Measurements from ENCODE around the gene ZNF674.

DNA sequence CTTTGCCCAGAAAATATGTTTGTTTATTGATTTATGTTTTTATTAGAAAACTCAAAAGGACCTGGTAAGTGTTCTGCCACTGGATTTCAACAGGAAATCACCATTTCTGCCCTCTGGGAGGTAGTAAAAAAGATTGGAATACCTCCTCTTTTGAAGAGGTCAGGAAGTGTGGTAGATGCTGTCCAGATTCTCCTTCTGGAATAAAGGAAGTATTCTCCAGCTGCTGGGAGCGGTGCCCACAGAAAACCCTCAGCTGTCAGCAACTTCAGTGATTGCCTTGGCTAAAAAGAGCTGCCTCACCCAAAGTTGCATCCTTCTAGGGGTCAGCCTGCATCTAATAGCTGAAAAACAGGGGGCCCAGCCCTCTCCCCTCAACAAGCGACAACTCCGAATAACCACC, 13.8 kb upstream of the ZNF674 start:
- TF ChIP-seq POLR2A (IDR thresholded peaks at IDR 0.05; ENCODE audit: low read depth, low read length) = no peak
- TF ChIP-seq, protein P1, sequence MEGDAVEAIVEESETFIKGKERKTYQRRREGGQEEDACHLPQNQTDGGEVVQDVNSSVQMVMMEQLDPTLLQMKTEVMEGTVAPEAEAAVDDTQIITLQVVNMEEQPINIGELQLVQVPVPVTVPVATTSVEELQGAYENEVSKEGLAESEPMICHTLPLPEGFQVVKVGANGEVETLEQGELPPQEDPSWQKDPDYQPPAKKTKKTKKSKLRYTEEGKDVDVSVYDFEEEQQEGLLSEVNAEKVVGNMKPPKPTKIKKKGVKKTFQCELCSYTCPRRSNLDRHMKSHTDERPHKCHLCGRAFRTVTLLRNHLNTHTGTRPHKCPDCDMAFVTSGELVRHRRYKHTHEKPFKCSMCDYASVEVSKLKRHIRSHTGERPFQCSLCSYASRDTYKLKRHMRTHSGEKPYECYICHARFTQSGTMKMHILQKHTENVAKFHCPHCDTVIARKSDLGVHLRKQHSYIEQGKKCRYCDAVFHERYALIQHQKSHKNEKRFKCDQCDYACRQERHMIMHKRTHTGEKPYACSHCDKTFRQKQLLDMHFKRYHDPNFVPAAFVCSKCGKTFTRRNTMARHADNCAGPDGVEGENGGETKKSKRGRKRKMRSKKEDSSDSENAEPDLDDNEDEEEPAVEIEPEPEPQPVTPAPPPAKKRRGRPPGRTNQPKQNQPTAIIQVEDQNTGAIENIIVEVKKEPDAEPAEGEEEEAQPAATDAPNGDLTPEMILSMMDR (conservative IDR thresholded peaks at IDR 0.05; ENCODE audit: low read depth, low read length) = no peak
- no peak for TF ChIP-seq MXI1 (IDR thresholded peaks at IDR 0.05; ENCODE audit: borderline replicate concordance, low read depth, low read length)
- no peak for TF ChIP-seq RCOR1 (IDR thresholded peaks at IDR 0.05; ENCODE audit: insufficient replicate concordance, low read length)

Measured in IMR-90 (cell line).